OCI-LY7 (cell line): ENCODE measurements around the gene MYL5.

ENCODE experiments used
- CTCF ChIP-seq: fragments of 200-600 bp; sonication (generic); conservative IDR thresholded peaks from 2 replicates; pipeline ENCODE4 v1.5.1; 2014; ENCODE audit warnings: mild to moderate bottlenecking, antibody characterized with exemption, low read length, moderate library complexity, mixed read lengths
- EZH2phosphoT487 ChIP-seq: fragments of 200-600 bp; sonication (generic); IDR thresholded peaks from 2 replicates; pipeline ENCODE4 v1.6.1; 2018; ENCODE audit warnings: low read depth, borderline replicate concordance, mild to moderate bottlenecking, mixed run types, antibody characterized with exemption, low read length, moderate library complexity, mixed read lengths

GRCh38 chr4:679104-679481, 4.8 kb downstream of the MYL5 start:
- no peak for TF ChIP-seq CTCF
- TF ChIP-seq EZH2phosphoT487 = no peak
